Fibroblast of lung (primary cell): ENCODE data around the gene SPSB2. TPM values are rescaled to one million over a fixed set of nuclear protein-coding genes. Genes with fewer than 3 reads are reported as not detected.

ENCODE experiments used
- DNase-seq, 2 donors: peaks; one replicate each; pipeline versions ENCODE4 v3.0.0 to v3.0.0-alpha.2; 2010; ENCODE audit warnings: low read depth in 2 of 2
- H2AFZ ChIP-seq: 2 replicates; pipeline ENCODE4 v1.5.1; 2012; ENCODE audit warnings: low read length, control low read depth, inconsistent platforms
- H3K27ac ChIP-seq: 2 replicates; pipeline ENCODE4 v1.5.1; 2011; ENCODE audit warnings: low read length, control low read depth; ENCODE audit not compliant: insufficient read depth
- H3K27me3 ChIP-seq: 2 replicates; pipeline ENCODE4 v1.5.1; 2011; ENCODE audit warnings: mild to moderate bottlenecking, low read length; ENCODE audit not compliant: control insufficient read depth, insufficient read depth
- H3K36me3 ChIP-seq: 2 replicates; pipeline ENCODE4 v1.5.1; 2011; ENCODE audit warnings: low read length; ENCODE audit not compliant: control insufficient read depth, insufficient read depth
- H3K4me1 ChIP-seq: 2 replicates; pipeline ENCODE4 v1.5.1; 2011; ENCODE audit warnings: low read length; ENCODE audit not compliant: control insufficient read depth, insufficient read depth; ENCODE audit errors: extremely low read depth
- H3K4me2 ChIP-seq: 2 replicates; pipeline ENCODE4 v1.5.1; 2011; ENCODE audit warnings: low read length, control low read depth; ENCODE audit not compliant: insufficient read depth; ENCODE audit errors: extremely low read depth
- H3K4me3 ChIP-seq, 4 experiments: fragments of 200-600 bp in 1 of 4; sonication (generic) in 1 of 4; replicated peaks in 1 of 4; 2 replicates each; pipeline ENCODE4 v1.5.1; 2011 to 2016; ENCODE audit warnings: low read length in 4 of 4, low read depth in 3 of 4, mild to moderate bottlenecking in 3 of 4, control low read depth in 2 of 4, inconsistent platforms in 1 of 4, mixed read lengths in 1 of 4; ENCODE audit not compliant: insufficient read depth in 1 of 4; ENCODE audit errors: control extremely low read depth in 1 of 4
- H3K79me2 ChIP-seq: 2 replicates; pipeline ENCODE4 v1.5.1; 2012; ENCODE audit warnings: mild to moderate bottlenecking, low read length, inconsistent platforms; ENCODE audit not compliant: control insufficient read depth, insufficient read depth
- H3K9ac ChIP-seq: 2 replicates; pipeline ENCODE4 v1.5.1; 2011; ENCODE audit warnings: mild to moderate bottlenecking, low read length, control low read depth; ENCODE audit not compliant: insufficient read depth
- H3K9me3 ChIP-seq: 2 replicates; pipeline ENCODE4 v1.5.1; 2012; ENCODE audit warnings: low read depth, low read length; ENCODE audit not compliant: control insufficient read depth, insufficient read depth
- H4K20me1 ChIP-seq: 2 replicates; pipeline ENCODE4 v1.5.1; 2011; ENCODE audit warnings: low read length; ENCODE audit not compliant: control insufficient read depth, insufficient read depth; ENCODE audit errors: extremely low read depth
- CTCF ChIP-seq, 2 donors: IDR thresholded peaks in 1 of 2; conservative IDR thresholded peaks in 1 of 2; 1 replicate in 1 of 2; 2 replicates in 1 of 2; pipeline ENCODE4 v1.5.1; 2011 to 2012; ENCODE audit warnings: low read length in 2 of 2, control low read depth in 1 of 2, inconsistent platforms in 1 of 2, low read depth in 1 of 2, mild to moderate bottlenecking in 1 of 2
- EZH2 ChIP-seq: IDR thresholded peaks from 2 replicates; pipeline ENCODE4 v1.5.1; 2012; ENCODE audit warnings: low read length, control low read depth, mild to moderate bottlenecking; ENCODE audit errors: missing control alignments
- polyA plus RNA-seq, 2 donors: library from polyadenylated mRNA; depleted of rRNA in 1 of 2; stranded (reverse) in 1 of 2; unstranded in 1 of 2; fragments of >200 nt; gene quantifications; 2 replicates each; pipeline ENCODE4 v1.2.1, GENCODE V29; 2011 to 2012; ENCODE audit warnings: missing spikeins in 1 of 2
- total RNA-seq: library from RNA; depleted of rRNA; stranded (reverse); fragments of >200 nt; gene quantifications from 2 replicates; pipeline ENCODE4 v1.2.1, GENCODE V29; 2014

Gene SPSB2
- total and polyA plus RNA-seq, 2 donors (not counting 1 experiment from before 2014, with no cell fraction given): 1.8 to 12.7 TPM

GRCh38 chr12:6834873-6835272, 38.2 kb downstream of the SPSB2 start:
- Histone ChIP-seq H3K9ac (no peak overlapping the region), H2AFZ (no peak overlapping the region), H3K9me3 (no peaks in the 10 kb centered on the region), H3K4me1 (peaks cover 3% of the 10 kb centered on the region), H4K20me1 (no peaks in the 10 kb centered on the region), H3K4me2 (no peak overlapping the region), H3K4me3 (no peak overlapping the region), H3K79me2 (peaks cover 9% of the 10 kb centered on the region), H3K27ac (no peak overlapping the region), H3K36me3 (peaks cover 40% of the 10 kb centered on the region), H3K27me3 (no peaks in the 10 kb centered on the region)
- TF ChIP-seq CTCF (conservative IDR thresholded peaks at IDR 0.05 in 1 of 2, IDR thresholded peaks at IDR 0.05 in 1 of 2; ENCODE audit: low read depth in 1 of 2, low read length in 2 of 2): no peak
- no peak for TF ChIP-seq EZH2
- DNase-seq: no peak

- Histone ChIP-seq H3K4me2 (no peak overlapping the region), H4K20me1 (no peaks in the 10 kb centered on the region), H3K36me3 (peaks cover 39% of the 10 kb centered on the region), H2AFZ (no peak overlapping the region), H3K9ac (no peak overlapping the region), H3K4me1 (peaks cover 4% of the 10 kb centered on the region), H3K27ac (no peak overlapping the region), H3K4me3 (no peak overlapping the region), H3K27me3 (no peaks in the 10 kb centered on the region), H3K79me2 (peaks cover 15% of the 10 kb centered on the region), H3K9me3 (no peaks in the 10 kb centered on the region)
- no peak for DNase-seq
- TF ChIP-seq CTCF (conservative IDR thresholded peaks at IDR 0.05 in 1 of 2, IDR thresholded peaks at IDR 0.05 in 1 of 2; ENCODE audit: low read depth in 1 of 2, low read length in 2 of 2) (no peak), EZH2 (no peak)
These were observed 38.8 kb downstream of the SPSB2 start for GRCh38 chr12:6834254-6834653.

- no peak overlapping the region for H3K4me2 ChIP-seq
- H3K79me2 ChIP-seq: peaks cover 23% of the 10 kb centered on the region
- H3K36me3 ChIP-seq: peaks cover 32% of the 10 kb centered on the region
- no peaks in the 10 kb centered on the region for H3K9me3 ChIP-seq
- no peak overlapping the region for H2AFZ ChIP-seq
- no peak overlapping the region for H3K4me3 ChIP-seq
- no peak overlapping the region for H3K9ac ChIP-seq
- peaks cover 4% of the 10 kb centered on the region for H3K4me1 ChIP-seq
- DNase-seq: no peak
- H3K27ac ChIP-seq: no peak overlapping the region
- H4K20me1 ChIP-seq: no peaks in the 10 kb centered on the region
- no peaks in the 10 kb centered on the region for H3K27me3 ChIP-seq
- TF ChIP-seq EZH2: no peak
- TF ChIP-seq CTCF (conservative IDR thresholded peaks at IDR 0.05 in 1 of 2, IDR thresholded peaks at IDR 0.05 in 1 of 2; ENCODE audit: low read depth in 1 of 2, low read length in 2 of 2): no peak
These were observed 39.8 kb downstream of the SPSB2 start for GRCh38 chr12:6833189-6833890.
